ENCODE data around the gene MVK.

DNA sequence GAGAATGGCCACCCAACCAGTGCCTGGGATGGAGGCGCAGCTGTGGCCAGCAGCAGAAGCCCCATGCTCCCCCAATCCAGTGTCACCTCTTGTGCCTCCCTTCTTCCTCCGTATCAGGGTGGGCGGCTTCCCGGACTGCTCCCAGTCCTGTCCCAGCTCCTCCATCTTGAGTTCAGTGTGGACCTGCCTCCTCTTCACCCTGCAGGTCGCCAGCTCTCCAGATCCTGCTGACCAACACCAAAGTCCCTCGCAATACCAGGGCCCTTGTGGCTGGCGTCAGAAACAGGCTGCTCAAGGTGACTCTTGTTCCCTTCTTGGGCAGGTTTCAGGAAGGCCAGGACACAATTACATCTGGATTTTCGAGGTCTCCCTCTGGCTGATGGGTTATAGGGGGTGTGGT lies 17.0 kb downstream of the MVK start:
- TF ChIP-seq, protein P1, sequence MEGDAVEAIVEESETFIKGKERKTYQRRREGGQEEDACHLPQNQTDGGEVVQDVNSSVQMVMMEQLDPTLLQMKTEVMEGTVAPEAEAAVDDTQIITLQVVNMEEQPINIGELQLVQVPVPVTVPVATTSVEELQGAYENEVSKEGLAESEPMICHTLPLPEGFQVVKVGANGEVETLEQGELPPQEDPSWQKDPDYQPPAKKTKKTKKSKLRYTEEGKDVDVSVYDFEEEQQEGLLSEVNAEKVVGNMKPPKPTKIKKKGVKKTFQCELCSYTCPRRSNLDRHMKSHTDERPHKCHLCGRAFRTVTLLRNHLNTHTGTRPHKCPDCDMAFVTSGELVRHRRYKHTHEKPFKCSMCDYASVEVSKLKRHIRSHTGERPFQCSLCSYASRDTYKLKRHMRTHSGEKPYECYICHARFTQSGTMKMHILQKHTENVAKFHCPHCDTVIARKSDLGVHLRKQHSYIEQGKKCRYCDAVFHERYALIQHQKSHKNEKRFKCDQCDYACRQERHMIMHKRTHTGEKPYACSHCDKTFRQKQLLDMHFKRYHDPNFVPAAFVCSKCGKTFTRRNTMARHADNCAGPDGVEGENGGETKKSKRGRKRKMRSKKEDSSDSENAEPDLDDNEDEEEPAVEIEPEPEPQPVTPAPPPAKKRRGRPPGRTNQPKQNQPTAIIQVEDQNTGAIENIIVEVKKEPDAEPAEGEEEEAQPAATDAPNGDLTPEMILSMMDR (IDR thresholded peaks at IDR 0.05; ENCODE audit: low read depth, low read length, missing input control), result no peak
- TF ChIP-seq TAF1 (conservative IDR thresholded peaks at IDR 0.05) (no peak), HNF4G (IDR thresholded peaks at IDR 0.05) (no peak), RAD21 (IDR thresholded peaks at IDR 0.05) (no peak), YY1 (IDR thresholded peaks at IDR 0.05) (no peak), HNF4A (conservative IDR thresholded peaks at IDR 0.05) (no peak), RXRA (IDR thresholded peaks at IDR 0.05) (no peak), SP1 (IDR thresholded peaks at IDR 0.05) (no peak), GABPA (IDR thresholded peaks at IDR 0.05 in 1 of 2, conservative IDR thresholded peaks at IDR 0.05 in 1 of 2) (no peak), JUND (IDR thresholded peaks at IDR 0.05) (no peak), EGR1 (IDR thresholded peaks at IDR 0.05; ENCODE audit: low read depth in 2 of 2) (no peak)
- TF ChIP-seq, protein P2, sequence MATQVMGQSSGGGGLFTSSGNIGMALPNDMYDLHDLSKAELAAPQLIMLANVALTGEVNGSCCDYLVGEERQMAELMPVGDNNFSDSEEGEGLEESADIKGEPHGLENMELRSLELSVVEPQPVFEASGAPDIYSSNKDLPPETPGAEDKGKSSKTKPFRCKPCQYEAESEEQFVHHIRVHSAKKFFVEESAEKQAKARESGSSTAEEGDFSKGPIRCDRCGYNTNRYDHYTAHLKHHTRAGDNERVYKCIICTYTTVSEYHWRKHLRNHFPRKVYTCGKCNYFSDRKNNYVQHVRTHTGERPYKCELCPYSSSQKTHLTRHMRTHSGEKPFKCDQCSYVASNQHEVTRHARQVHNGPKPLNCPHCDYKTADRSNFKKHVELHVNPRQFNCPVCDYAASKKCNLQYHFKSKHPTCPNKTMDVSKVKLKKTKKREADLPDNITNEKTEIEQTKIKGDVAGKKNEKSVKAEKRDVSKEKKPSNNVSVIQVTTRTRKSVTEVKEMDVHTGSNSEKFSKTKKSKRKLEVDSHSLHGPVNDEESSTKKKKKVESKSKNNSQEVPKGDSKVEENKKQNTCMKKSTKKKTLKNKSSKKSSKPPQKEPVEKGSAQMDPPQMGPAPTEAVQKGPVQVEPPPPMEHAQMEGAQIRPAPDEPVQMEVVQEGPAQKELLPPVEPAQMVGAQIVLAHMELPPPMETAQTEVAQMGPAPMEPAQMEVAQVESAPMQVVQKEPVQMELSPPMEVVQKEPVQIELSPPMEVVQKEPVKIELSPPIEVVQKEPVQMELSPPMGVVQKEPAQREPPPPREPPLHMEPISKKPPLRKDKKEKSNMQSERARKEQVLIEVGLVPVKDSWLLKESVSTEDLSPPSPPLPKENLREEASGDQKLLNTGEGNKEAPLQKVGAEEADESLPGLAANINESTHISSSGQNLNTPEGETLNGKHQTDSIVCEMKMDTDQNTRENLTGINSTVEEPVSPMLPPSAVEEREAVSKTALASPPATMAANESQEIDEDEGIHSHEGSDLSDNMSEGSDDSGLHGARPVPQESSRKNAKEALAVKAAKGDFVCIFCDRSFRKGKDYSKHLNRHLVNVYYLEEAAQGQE (IDR thresholded peaks at IDR 0.05), result no peak
- TF ChIP-seq, protein P3, sequence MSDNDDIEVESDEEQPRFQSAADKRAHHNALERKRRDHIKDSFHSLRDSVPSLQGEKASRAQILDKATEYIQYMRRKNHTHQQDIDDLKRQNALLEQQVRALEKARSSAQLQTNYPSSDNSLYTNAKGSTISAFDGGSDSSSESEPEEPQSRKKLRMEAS (IDR thresholded peaks at IDR 0.05), result no peak
- TF ChIP-seq, protein P4, sequence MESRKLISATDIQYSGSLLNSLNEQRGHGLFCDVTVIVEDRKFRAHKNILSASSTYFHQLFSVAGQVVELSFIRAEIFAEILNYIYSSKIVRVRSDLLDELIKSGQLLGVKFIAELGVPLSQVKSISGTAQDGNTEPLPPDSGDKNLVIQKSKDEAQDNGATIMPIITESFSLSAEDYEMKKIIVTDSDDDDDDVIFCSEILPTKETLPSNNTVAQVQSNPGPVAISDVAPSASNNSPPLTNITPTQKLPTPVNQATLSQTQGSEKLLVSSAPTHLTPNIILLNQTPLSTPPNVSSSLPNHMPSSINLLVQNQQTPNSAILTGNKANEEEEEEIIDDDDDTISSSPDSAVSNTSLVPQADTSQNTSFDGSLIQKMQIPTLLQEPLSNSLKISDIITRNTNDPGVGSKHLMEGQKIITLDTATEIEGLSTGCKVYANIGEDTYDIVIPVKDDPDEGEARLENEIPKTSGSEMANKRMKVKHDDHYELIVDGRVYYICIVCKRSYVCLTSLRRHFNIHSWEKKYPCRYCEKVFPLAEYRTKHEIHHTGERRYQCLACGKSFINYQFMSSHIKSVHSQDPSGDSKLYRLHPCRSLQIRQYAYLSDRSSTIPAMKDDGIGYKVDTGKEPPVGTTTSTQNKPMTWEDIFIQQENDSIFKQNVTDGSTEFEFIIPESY (IDR thresholded peaks at IDR 0.05), result no peak

All from liver (tissue), 3 donors.